NB4 (cell line): ENCODE measurements around the gene SLBP.

ENCODE experiments used
- POLR2A ChIP-seq: IDR thresholded peaks from 2 replicates; pipeline ENCODE4 v1.6.1; 2011; ENCODE audit warnings: mild to moderate bottlenecking; ENCODE audit not compliant: insufficient read length; ENCODE audit errors: extremely low read depth
- TF ChIP-seq, protein P1 (sequence below): IDR thresholded peaks from one replicate; pipeline ENCODE4 v1.5.1; 2012; ENCODE audit warnings: low read depth, low read length
- TF ChIP-seq, protein P2 (sequence below): IDR thresholded peaks from 2 replicates; pipeline ENCODE4 v1.6.1; 2011; ENCODE audit warnings: low read depth, low read length

- TF ChIP-seq, protein P1, sequence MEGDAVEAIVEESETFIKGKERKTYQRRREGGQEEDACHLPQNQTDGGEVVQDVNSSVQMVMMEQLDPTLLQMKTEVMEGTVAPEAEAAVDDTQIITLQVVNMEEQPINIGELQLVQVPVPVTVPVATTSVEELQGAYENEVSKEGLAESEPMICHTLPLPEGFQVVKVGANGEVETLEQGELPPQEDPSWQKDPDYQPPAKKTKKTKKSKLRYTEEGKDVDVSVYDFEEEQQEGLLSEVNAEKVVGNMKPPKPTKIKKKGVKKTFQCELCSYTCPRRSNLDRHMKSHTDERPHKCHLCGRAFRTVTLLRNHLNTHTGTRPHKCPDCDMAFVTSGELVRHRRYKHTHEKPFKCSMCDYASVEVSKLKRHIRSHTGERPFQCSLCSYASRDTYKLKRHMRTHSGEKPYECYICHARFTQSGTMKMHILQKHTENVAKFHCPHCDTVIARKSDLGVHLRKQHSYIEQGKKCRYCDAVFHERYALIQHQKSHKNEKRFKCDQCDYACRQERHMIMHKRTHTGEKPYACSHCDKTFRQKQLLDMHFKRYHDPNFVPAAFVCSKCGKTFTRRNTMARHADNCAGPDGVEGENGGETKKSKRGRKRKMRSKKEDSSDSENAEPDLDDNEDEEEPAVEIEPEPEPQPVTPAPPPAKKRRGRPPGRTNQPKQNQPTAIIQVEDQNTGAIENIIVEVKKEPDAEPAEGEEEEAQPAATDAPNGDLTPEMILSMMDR: no peak
- no peak for TF ChIP-seq POLR2A
- TF ChIP-seq, protein P2, sequence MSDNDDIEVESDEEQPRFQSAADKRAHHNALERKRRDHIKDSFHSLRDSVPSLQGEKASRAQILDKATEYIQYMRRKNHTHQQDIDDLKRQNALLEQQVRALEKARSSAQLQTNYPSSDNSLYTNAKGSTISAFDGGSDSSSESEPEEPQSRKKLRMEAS: no peak
Measured at GRCh38 chr4:1660948-1661677, 51.0 kb downstream of the SLBP start.
